GM21723 (cell line): ENCODE data around the gene SERPINA5.
"Not testable (repeated sequence)": the region's sequence is repeated elsewhere in the genome, so short reads cannot be mapped to it uniquely, and the experiment has no call there.

Experiments used
- ATAC-seq: cut with Tn5 transposase; IDR thresholded peaks from one replicate; pipeline ENCODE4 v1.9.1; 2021; ENCODE audit warnings: mild to moderate bottlenecking, moderate library complexity; ENCODE audit not compliant: unreplicated experiment

SERPINA5 gene

DNA sequence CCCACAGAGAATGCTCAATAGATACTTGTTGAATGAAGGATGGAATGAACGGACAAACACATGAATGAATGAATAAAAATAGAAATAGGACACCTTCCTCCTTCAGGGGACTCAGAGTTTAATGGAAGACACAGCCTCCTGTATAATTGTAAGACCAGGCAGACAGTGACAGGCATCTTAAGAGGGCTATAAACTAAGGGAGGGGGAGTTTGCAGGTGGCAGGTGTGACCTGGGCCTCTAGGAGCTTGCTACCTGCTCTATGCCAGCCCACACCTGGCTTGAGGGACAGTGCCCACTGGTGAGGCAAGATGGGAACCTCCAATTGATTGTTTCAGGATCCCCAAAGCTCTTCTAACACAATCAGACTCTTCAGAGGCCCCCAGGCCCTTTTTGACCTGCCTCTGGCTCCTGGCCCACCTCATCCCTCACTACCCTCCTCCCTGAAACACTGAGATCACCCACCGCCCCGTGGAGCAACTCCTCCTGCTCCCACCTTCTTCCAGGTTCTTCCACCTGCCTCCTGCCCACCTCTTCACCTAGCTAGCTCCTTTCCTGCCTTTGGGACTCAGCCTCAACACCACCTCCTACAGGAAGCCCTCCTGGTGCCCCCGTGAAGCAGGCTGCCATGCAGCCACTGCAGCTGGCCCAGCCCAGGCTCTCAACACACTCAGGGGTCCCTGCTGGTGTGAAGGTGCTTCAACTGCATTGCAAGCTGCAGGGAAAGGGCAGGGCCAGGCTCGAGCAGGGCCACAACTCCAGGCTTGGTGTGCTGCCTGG, 40.3 kb downstream of the SERPINA5 start:
- no peak for ATAC-seq

- ATAC-seq = no peak
Measured at GRCh38 chr14:94622653-94623421, 41.6 kb downstream of the SERPINA5 start.

- no peak for ATAC-seq
Measured at GRCh38 chr14:94623422-94623809, 42.2 kb downstream of the SERPINA5 start.

- no peak for ATAC-seq
Measured at GRCh38 chr14:94623856-94624499, 42.8 kb downstream of the SERPINA5 start.

DNA sequence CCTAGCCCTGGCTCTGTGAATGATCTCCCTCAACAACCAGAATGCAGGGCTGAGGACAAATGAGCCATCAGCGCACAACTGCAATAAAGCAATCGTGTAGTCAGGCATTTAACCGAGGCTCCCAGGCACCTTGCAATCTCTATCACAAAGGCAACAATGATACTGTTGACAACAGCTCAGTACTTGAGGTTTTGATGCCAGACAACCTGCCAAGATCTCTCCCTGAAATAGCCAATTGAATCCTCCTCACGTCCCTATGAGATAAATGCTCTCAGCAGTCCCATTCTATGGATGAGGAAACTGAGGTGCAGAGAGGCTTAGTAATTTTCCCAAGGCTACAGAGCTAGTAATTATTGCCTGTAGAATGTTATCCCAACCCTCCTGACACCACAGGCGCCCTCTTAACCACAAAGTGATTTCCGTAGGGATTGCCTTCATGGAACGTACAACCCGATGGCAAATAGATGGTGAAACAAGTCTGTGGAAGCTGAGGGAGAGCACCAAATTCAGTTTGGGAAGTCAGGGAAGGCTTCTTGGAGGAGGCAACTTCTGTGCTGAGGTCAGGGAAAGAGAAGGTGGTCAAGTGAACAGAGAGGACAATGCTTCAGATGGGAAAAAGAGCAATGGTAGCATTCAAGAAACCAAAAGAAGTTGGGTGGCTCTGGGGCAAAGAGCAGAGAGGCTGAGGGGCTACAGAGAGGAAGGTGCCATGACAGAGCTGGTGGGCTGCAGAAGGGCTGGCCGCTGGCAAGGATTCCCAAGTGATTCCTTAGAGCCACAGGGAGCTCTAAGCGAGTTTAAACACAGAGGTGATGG, 43.5 kb downstream of the SERPINA5 start:
- ATAC-seq = no peak

DNA sequence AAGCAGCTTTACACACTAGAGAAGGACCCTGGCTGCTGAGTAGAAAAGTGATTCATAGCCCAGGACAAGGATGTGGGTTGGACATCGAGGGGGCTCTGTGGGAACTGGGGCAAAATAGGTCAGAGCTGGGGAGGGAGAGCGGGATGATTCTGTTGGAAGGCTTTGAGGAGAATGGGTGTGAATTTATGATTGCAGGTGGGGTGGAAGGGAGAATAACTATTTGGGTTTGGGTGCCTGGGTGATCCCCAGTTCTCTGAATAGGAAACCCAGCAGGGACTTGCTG, 44.1 kb downstream of the SERPINA5 start:
- ATAC-seq = no peak

DNA sequence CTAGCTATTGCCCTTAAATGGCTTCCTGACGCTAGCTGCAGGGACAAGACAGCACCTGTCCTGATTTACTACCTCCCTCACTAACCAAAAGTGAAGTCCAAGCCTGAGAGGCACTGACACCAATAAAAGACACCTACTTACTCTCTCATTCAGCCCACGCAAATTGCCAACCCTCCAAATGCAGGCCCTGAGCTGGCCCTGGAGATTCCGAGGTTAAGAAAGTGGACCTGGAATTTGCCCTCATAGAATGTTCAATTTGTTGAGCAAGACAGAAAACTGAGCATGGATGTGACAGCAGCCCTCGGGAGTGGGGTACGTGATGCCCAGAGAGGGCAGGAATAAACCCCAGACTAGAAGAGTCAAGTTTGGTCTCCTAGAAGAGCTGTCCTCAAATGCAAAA, 47.4 kb downstream of the SERPINA5 start:
- ATAC-seq = no peak

DNA sequence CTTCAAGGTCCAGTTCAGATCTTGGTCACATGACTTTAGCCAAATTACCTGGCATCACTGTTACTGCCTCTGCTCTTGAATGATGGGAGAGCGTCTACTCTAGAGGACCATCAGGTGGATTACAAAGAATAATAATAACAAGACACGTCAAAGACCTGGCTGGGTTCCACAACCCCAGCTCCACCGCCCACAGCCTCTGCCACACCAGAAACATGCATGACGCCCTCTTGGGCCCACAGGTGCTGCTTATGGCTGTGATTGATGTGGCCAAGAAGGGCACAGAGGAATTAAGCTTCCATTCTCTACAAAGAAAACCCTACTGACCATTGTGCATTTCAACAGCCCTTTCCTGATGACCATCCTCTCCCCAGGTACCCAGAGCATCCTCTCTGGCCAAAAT, 49.2 kb downstream of the SERPINA5 start:
- no peak for ATAC-seq

DNA sequence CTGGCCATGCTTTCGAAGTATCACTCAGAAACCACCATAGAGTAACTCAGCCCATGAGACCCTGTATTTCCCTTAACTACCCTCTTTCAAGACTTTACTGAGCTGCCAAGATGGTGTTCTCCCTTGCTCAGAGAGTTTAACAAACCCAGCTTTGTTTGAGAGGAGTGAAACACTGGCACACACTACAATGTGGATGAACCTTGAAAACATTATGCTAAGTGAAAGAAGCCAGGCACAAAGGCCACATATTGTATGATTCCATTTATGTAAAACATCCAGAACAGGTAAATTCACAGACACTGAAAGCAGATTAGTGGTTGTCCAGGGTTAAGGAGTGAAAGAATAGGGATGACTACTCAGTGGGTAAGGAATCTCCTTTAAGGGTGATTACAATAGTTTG, 49.8 kb downstream of the SERPINA5 start:
- ATAC-seq = no peak

GRCh38 chr14:94631536-94632304, 50.5 kb downstream of the SERPINA5 start:
- no peak for ATAC-seq

DNA sequence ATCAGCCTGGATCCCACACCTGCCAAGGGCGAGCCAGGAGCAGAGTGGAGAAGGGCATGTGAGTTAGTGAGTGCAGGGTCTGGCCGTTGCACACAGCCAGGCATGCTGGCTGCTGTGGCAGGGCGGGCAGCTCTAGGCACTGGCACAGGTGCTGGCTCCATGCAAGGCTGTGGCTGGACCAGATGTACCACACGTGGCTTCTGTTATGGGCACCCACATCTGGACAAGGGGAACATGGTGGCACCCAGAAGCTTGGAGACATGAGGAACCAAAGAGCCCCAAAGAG, 51.0 kb downstream of the SERPINA5 start:
- ATAC-seq = no peak

- ATAC-seq = no peak
Measured at GRCh38 chr14:94633121-94633520, 51.9 kb downstream of the SERPINA5 start.

DNA sequence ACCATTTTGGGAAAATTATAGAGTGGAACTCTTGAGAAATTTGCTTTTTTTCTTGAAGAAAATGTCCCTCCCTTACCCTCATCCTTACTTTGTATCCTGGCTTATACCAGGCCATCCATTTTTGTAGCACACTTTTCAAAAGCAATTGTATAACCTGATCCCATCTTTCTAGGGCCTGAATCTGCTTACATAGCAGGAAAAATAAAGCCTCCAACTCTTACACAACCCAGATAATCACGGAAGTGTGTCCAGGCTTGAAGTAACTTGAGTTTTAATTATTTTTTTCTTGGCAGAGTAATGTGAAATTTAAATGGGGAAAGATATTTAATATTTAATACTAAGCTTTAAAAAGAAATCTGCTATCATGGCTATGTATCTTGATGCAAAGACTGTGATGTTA, 53.9 kb downstream of the SERPINA5 start:
- ATAC-seq = no peak

DNA sequence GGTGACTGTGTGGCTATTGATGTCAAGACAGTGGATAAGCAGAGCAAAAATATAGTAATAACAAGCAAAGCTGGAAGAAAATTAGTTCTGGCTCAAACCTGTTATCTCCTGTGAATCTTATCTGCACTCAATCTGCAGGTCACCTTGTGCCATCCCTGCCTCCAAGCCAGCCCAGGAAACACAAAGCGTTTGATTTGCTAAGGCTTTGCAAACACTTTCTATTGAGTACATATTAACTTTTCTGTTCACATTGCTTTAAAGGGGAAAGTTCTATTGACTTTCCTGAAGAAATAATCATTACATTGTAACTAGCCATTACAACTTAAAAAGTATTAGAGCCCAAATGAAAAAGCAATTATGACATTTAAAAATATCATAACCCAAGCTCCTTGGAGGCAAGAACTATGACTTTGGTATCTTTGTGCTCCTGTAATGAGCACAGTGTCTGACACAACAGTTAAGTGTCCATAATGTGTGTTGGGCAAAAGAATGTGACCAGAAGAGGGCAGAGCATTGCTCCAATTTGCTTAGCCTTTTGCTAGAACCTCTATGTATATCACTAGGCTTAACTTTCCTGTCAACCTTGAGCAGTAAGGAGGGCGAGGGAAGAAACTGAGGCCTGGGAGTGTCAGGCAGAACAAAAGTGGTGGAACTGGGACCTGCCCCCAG, 55.7 kb downstream of the SERPINA5 start:
- no peak for ATAC-seq

DNA sequence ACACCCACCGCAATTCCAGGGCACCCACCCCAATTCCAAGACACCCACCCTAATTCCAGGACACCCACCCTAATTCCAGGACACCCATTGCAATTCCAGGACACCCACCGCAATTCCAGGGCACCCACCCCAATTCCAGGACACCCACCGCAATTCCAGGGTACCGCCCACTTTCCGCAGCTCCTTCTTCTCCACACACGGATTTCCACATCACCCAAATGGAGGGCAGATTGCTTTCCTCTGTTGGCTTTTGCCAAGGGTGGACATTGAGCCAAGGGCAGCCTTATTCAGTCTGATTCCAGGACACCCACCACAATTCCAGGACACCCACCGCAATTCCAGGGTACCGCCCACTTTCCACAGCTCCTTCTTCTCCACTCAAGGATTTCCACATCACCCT, 56.6 kb downstream of the SERPINA5 start:
- not testable (repeated sequence) for ATAC-seq

DNA sequence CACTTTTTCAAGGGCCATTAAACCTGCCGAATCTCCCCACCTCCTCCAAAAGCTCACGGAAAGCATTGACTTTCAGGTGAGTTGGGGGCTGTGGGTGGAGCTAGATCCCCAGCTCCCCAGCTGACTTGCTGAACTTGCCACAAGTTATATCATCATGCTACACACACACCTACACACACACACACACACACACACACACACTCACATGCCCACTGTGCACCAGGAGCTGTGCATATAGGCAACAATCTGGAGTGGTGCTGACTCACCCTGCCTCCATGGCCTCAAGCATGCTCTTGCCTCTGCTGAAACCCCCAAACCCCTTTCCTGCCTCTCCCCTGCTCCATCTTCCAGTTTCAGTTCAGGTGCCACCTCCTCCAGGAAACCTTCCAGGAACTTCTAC, 57.1 kb downstream of the SERPINA5 start:
- ATAC-seq = no peak

- no peak for ATAC-seq
Measured at GRCh38 chr14:94638961-94639817, 58.0 kb downstream of the SERPINA5 start.

- ATAC-seq = no peak
Measured at GRCh38 chr14:94640721-94641631, 59.8 kb downstream of the SERPINA5 start.
